OCI-LY1 (cell line): ENCODE results near the gene PGAM5.

ENCODE experiments used
- H2AFZ ChIP-seq: fragments of 200-600 bp; sonication (generic), shearing (Covaris generic); 2 replicates; pipeline ENCODE4 v1.6.0; 2014; ENCODE audit warnings: antibody characterized with exemption, mild to moderate bottlenecking, low read length
- H3F3A ChIP-seq: fragments of 200-600 bp; sonication (generic), shearing (Covaris generic); 2 replicates; pipeline ENCODE4 v1.6.0; 2014; ENCODE audit warnings: mild to moderate bottlenecking, antibody characterized with exemption, low read length, moderate library complexity; ENCODE audit not compliant: insufficient read depth
- H3K27ac ChIP-seq: fragments of 200-600 bp; sonication (generic); 2 replicates; pipeline ENCODE4 v1.5.1; 2014; ENCODE audit warnings: low read length, mixed run types, mild to moderate bottlenecking, low read depth; ENCODE audit not compliant: poor library complexity, severe bottlenecking
- H3K27me3 ChIP-seq: fragments of 200-600 bp; sonication (generic); 2 replicates; pipeline ENCODE4 v1.6.0; 2014; ENCODE audit warnings: antibody characterized with exemption, mild to moderate bottlenecking, low read length, moderate library complexity; ENCODE audit not compliant: insufficient read depth
- H3K36me3 ChIP-seq: fragments of 200-600 bp; sonication (generic); 2 replicates; pipeline ENCODE4 v1.6.1; 2014; ENCODE audit warnings: mild to moderate bottlenecking, antibody characterized with exemption, low read length, moderate library complexity, mixed read lengths; ENCODE audit not compliant: insufficient read depth
- H3K4me1 ChIP-seq: fragments of 200-600 bp; sonication (generic); 2 replicates; pipeline ENCODE4 v1.5.1; 2014; ENCODE audit warnings: mild to moderate bottlenecking, low read length, moderate library complexity; ENCODE audit not compliant: insufficient read depth, severe bottlenecking
- H3K4me2 ChIP-seq: fragments of 200-600 bp; sonication (generic), shearing (Covaris generic); 2 replicates; pipeline ENCODE4 v1.6.1; 2014; ENCODE audit warnings: low read length
- H3K4me3 ChIP-seq: fragments of 200-600 bp; sonication (generic); 2 replicates; pipeline ENCODE4 v1.5.1; 2014; ENCODE audit warnings: low read length, low read depth, mild to moderate bottlenecking, mixed read lengths; ENCODE audit not compliant: poor library complexity, severe bottlenecking
- H3K79me2 ChIP-seq: fragments of 200-600 bp; shearing (Covaris generic); 2 replicates; pipeline ENCODE4 v1.6.1; 2016; ENCODE audit warnings: mixed run types, low read length, mixed read lengths; ENCODE audit not compliant: insufficient read depth
- H3K9ac ChIP-seq: fragments of 200-600 bp; sonication (generic), shearing (Covaris generic); 2 replicates; pipeline ENCODE4 v1.6.1; 2014; ENCODE audit warnings: mild to moderate bottlenecking, low read length, mixed read lengths
- H3K9me2 ChIP-seq: fragments of 200-600 bp; sonication (generic), shearing (Covaris generic); 2 replicates; pipeline ENCODE4 v1.6.1; 2014; ENCODE audit warnings: low read depth, mild to moderate bottlenecking, low read length, mixed read lengths
- H3K9me3 ChIP-seq: fragments of 200-600 bp; shearing (Covaris generic); 2 replicates; pipeline ENCODE4 v1.6.1; 2014; ENCODE audit warnings: low read length, mixed read lengths
- H4K20me1 ChIP-seq: fragments of 200-600 bp; sonication (generic), shearing (Covaris generic); 2 replicates; pipeline ENCODE4 v1.6.0; 2016; ENCODE audit warnings: mild to moderate bottlenecking, low read length; ENCODE audit not compliant: insufficient read depth
- CTCF ChIP-seq: fragments of 200-600 bp; sonication (generic), shearing (Covaris generic); IDR thresholded peaks from 2 replicates; pipeline ENCODE4 v1.5.1; 2017; ENCODE audit warnings: mild to moderate bottlenecking, antibody characterized with exemption, low read length, moderate library complexity, mixed read lengths
- EZH2 ChIP-seq: fragments of 200-600 bp; sonication (generic), shearing (Covaris generic); IDR thresholded peaks from 2 replicates; pipeline ENCODE4 v1.8.0; 2017; ENCODE audit warnings: borderline replicate concordance, mixed run types, mild to moderate bottlenecking, antibody characterized with exemption, low read length, moderate library complexity, mixed read lengths

PGAM5 gene

DNA sequence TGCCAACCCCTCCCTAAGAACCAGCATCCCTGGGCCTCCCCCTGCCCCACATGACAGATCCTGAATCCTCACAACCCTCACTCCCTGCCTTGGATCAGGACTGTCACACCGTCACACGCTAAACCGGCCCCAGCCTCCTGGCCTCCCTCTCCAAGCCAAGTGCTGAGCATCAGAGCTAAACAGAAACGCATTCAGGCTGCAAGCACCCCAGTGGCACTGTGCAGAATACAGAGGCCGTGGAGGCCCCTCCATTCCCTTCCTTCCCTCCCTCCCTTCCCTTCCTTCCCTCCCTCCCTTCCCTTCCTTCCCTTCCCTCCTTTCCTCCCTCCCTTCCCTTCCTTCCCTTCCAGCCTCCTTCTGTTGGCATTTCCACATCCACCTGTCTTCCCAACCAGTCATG, 36.1 kb upstream of the PGAM5 start:
- Histone ChIP-seq H4K20me1 (no peaks in the 10 kb centered on the region), H3K4me2 (no peak overlapping the region)

GRCh38 chr12:132675757-132676432, 34.7 kb upstream of the PGAM5 start:
- no peak overlapping the region for H3K27ac ChIP-seq
- H3K36me3 ChIP-seq: peaks cover 90% of the 10 kb centered on the region
- H3K27me3 ChIP-seq: no peaks in the 10 kb centered on the region
- no peak overlapping the region for H3K4me3 ChIP-seq
- no peaks in the 10 kb centered on the region for H3K9me3 ChIP-seq
- no peak overlapping the region for H3K9ac ChIP-seq
- peaks cover 12% of the 10 kb centered on the region for H3K79me2 ChIP-seq
- H4K20me1 ChIP-seq: no peaks in the 10 kb centered on the region
- H3K9me2 ChIP-seq: no peaks in the 10 kb centered on the region
- no peak overlapping the region for H3K4me2 ChIP-seq
- no peak for TF ChIP-seq CTCF
- H2AFZ ChIP-seq: no peak overlapping the region
- H3F3A ChIP-seq: no peaks in the 10 kb centered on the region
- H3K4me1 ChIP-seq: no peaks in the 10 kb centered on the region

More for the DNA sequence above, 36.1 kb upstream of the PGAM5 start:
- Histone ChIP-seq H3F3A (no peaks in the 10 kb centered on the region), H3K27ac (no peak overlapping the region), H3K79me2 (no peaks in the 10 kb centered on the region), H2AFZ (no peak overlapping the region), H3K4me1 (no peaks in the 10 kb centered on the region), H3K27me3 (no peaks in the 10 kb centered on the region), H3K9me2 (no peaks in the 10 kb centered on the region), H3K9ac (no peak overlapping the region), H3K36me3 (peaks cover 86% of the 10 kb centered on the region), H3K9me3 (no peaks in the 10 kb centered on the region), H3K4me3 (no peak overlapping the region)
- no peak for TF ChIP-seq EZH2

DNA sequence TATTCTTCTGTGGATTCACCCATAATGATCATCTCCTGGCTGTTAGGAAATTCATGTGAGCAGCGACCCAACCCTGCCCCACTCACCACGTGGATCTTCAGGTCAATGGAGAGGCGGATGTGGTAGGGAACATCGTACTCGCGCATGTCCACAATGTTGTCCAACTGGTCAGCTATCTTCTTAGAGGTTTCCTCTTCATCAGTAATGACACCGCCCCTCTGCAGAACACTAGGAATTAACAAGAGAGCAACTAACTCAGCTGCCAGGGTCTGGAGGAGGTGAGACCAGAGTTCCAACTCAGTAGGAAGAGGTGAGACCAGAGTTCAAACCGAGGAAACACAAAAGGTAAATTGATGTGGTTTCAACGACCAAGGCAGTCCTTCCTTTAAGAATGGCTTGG, 33.1 kb upstream of the PGAM5 start:
- Histone ChIP-seq H3K27me3 (no peaks in the 10 kb centered on the region), H3K4me2 (no peak overlapping the region), H3K9ac (no peak overlapping the region), H3K36me3 (peaks cover 89% of the 10 kb centered on the region), H3K9me2 (no peaks in the 10 kb centered on the region), H3K9me3 (no peaks in the 10 kb centered on the region), H3K79me2 (peaks cover 25% of the 10 kb centered on the region), H3K27ac (no peak overlapping the region), H2AFZ (no peak overlapping the region), H3F3A (no peaks in the 10 kb centered on the region), H3K4me3 (no peak overlapping the region), H3K4me1 (no peaks in the 10 kb centered on the region), H4K20me1 (no peaks in the 10 kb centered on the region)
- TF ChIP-seq EZH2 (no peak), CTCF (no peak)

DNA sequence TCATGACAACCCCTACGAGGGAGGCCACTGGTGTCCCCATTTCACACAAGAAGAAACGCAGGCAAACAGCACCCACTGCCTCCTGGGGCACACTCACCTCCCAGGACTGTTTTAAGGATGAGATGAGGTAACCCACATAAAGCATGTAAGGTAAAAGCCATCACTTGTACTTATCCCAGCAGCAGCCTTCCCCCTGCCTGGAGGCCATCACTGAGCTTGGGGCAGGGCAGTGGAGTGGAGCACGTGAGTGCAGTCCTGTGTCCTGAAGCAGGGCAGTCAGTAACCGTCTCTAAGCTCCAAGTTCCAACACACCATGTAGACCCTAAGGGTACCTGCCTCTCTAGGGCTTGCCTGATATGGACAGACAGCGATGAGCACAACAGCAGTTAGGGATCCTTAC, 25.2 kb upstream of the PGAM5 start:
- Histone ChIP-seq H3K9ac (peak overlapping the region; percentile 97), H4K20me1 (no peaks in the 10 kb centered on the region), H3K79me2 (peaks cover 49% of the 10 kb centered on the region)

More for the DNA sequence above, 25.2 kb upstream of the PGAM5 start:
- H3K27ac ChIP-seq: peak overlapping the region; percentile 0
- H3K4me2 ChIP-seq: peak overlapping the region; percentile 56
- H2AFZ ChIP-seq: no peak overlapping the region
- peaks cover 41% of the 10 kb centered on the region for H3K36me3 ChIP-seq
- peak overlapping the region; percentile 97 for H3K4me3 ChIP-seq
- no peaks in the 10 kb centered on the region for H3K9me3 ChIP-seq
- H3K4me1 ChIP-seq: peaks cover 22% of the 10 kb centered on the region
- no peaks in the 10 kb centered on the region for H3K9me2 ChIP-seq
- no peaks in the 10 kb centered on the region for H3K27me3 ChIP-seq
- peaks cover 4% of the 10 kb centered on the region; the same call in 1 of the 2 replicates for H3F3A ChIP-seq
- TF ChIP-seq EZH2 (no peak), CTCF (no peak)
